HEK293 (cell line): Measurements from ENCODE around the gene GSG1L.

Experiments
- CTCF ChIA-PET: fragments of 350-600 bp; formaldehyde crosslinking; extraction: SDS; loops from one replicate; lab custom pipeline; 2021; ENCODE audit warnings: antibody characterized with exemption; lab: Yijun Ruan, JAX
- POLR2A ChIA-PET: fragments of 300-600 bp; formaldehyde crosslinking; extraction: SDS; loops from one replicate; lab custom pipeline; 2020; ENCODE audit warnings: antibody characterized with exemption, inconsistent platforms; lab: Yijun Ruan, JAX
- H3K27ac ChIP-seq: fragments of 200-500 bp; sonication (Bioruptor generic); 2 replicates; pipeline ENCODE4 v1.5.1; 2014; ENCODE audit warnings: low read depth, low read length, control low read depth, inconsistent platforms; ENCODE audit errors: extremely low read depth
- H3K36me3 ChIP-seq, 2 experiments: fragments of 200-500 bp in 1 of 2; sonication (Bioruptor generic) in 1 of 2; 1 replicate in 1 of 2; 2 replicates in 1 of 2; pipeline ENCODE4 v1.5.1; 2014 to 2017; ENCODE audit warnings: inconsistent platforms in 2 of 2, low read length in 2 of 2; ENCODE audit not compliant: control insufficient read depth in 2 of 2, insufficient read depth in 1 of 2
- H3K4me1 ChIP-seq: fragments of 200-500 bp; sonication (Bioruptor generic); 2 replicates; pipeline ENCODE4 v1.5.1; 2014; ENCODE audit warnings: mild to moderate bottlenecking, low read length, inconsistent platforms; ENCODE audit not compliant: control insufficient read depth, insufficient read depth
- H3K4me3 ChIP-seq: 2 replicates; pipeline ENCODE4 v1.5.1; 2011; ENCODE audit warnings: low read depth, mild to moderate bottlenecking, control low read depth, low read length, moderate library complexity
- H3K9me3 ChIP-seq: fragments of 200-500 bp; sonication (Bioruptor generic); 2 replicates; pipeline ENCODE4 v1.5.1; 2014; ENCODE audit warnings: low read depth, low read length, inconsistent platforms; ENCODE audit not compliant: control insufficient read depth, insufficient read depth
- KLF9 ChIP-seq: fragments of 450-650 bp; formaldehyde crosslinking; IDR thresholded peaks from 2 replicates; pipeline ENCODE4 v1.5.1; 2016; ENCODE audit warnings: missing biosample characterization, missing genetic modification characterization, low read depth
- SCRT2 ChIP-seq: fragments of 450-650 bp; formaldehyde crosslinking; IDR thresholded peaks from 2 replicates; pipeline ENCODE4 v1.5.1; 2016; ENCODE audit warnings: missing biosample characterization, missing genetic modification characterization
- SP7 ChIP-seq: fragments of 450-650 bp; formaldehyde crosslinking; IDR thresholded peaks from 2 replicates; pipeline ENCODE4 v1.5.1; 2016; ENCODE audit warnings: missing biosample characterization, missing genetic modification characterization
- TCF7L2 ChIP-seq: IDR thresholded peaks from 2 replicates; pipeline ENCODE4 v1.6.1; 2011; ENCODE audit warnings: low read depth, mild to moderate bottlenecking, inconsistent platforms, low read length, moderate library complexity, borderline replicate concordance
- YY1 ChIP-seq: fragments of 450-650 bp; formaldehyde crosslinking; IDR thresholded peaks from 2 replicates; pipeline ENCODE4 v1.5.1; 2018; ENCODE audit warnings: missing biosample characterization, missing genetic modification characterization
- ZBTB21 ChIP-seq: fragments of 450-650 bp; formaldehyde crosslinking; IDR thresholded peaks from 2 replicates; pipeline ENCODE4 v1.5.1; 2017; ENCODE audit warnings: missing biosample characterization, missing genetic modification characterization
- ZBTB48 ChIP-seq: fragments of 450-650 bp; formaldehyde crosslinking; IDR thresholded peaks from 2 replicates; pipeline ENCODE4 v1.5.1; 2016; ENCODE audit warnings: missing biosample characterization, missing genetic modification characterization
- ZIC2 ChIP-seq: fragments of 450-650 bp; formaldehyde crosslinking; IDR thresholded peaks from 2 replicates; pipeline ENCODE4 v1.5.1; 2016; ENCODE audit warnings: missing biosample characterization, missing genetic modification characterization
- ZNF121 ChIP-seq: fragments of 450-650 bp; formaldehyde crosslinking; IDR thresholded peaks from 2 replicates; pipeline ENCODE4 v1.5.1; 2016; ENCODE audit warnings: missing biosample characterization, missing genetic modification characterization
- ZNF140 ChIP-seq: fragments of 450-650 bp; formaldehyde crosslinking; IDR thresholded peaks from 2 replicates; pipeline ENCODE4 v1.5.1; 2016; ENCODE audit warnings: missing biosample characterization, missing genetic modification characterization
- ZNF184 ChIP-seq: fragments of 450-650 bp; IDR thresholded peaks from 2 replicates; pipeline ENCODE4 v1.5.1; 2018; ENCODE audit warnings: missing biosample characterization, mild to moderate bottlenecking, missing genetic modification characterization
- ZNF292 ChIP-seq: fragments of 450-650 bp; formaldehyde crosslinking; IDR thresholded peaks from 2 replicates; pipeline ENCODE4 v1.5.1; 2016; ENCODE audit warnings: low read depth, missing biosample characterization, missing genetic modification characterization, borderline replicate concordance
- ZNF335 ChIP-seq: fragments of 450-650 bp; formaldehyde crosslinking; conservative IDR thresholded peaks from 2 replicates; pipeline ENCODE4 v1.5.1; 2016; ENCODE audit warnings: missing biosample characterization, missing genetic modification characterization
- ZNF510 ChIP-seq: fragments of 450-650 bp; formaldehyde crosslinking; IDR thresholded peaks from 2 replicates; pipeline ENCODE4 v1.5.1; 2018; ENCODE audit warnings: mild to moderate bottlenecking, missing genetic modification characterization, missing biosample characterization; ENCODE audit not compliant: insufficient replicate concordance
- ZNF585B ChIP-seq: fragments of 450-650 bp; formaldehyde crosslinking; IDR thresholded peaks from 2 replicates; pipeline ENCODE4 v1.5.1; 2016; ENCODE audit warnings: missing biosample characterization, missing genetic modification characterization
- ZNF596 ChIP-seq: fragments of 450-650 bp; IDR thresholded peaks from 2 replicates; pipeline ENCODE4 v1.5.0; 2018; ENCODE audit warnings: missing biosample characterization, mild to moderate bottlenecking, missing genetic modification characterization, moderate library complexity
- ZNF626 ChIP-seq: fragments of 450-650 bp; sonication (Bioruptor Pico); formaldehyde crosslinking; IDR thresholded peaks from 2 replicates; pipeline ENCODE4 v1.5.1; 2018; ENCODE audit warnings: missing biosample characterization, missing genetic modification characterization, inconsistent platforms
- ZNF707 ChIP-seq: fragments of 450-650 bp; formaldehyde crosslinking; IDR thresholded peaks from 2 replicates; pipeline ENCODE4 v1.5.1; 2016; ENCODE audit warnings: missing biosample characterization, missing genetic modification characterization
- TF ChIP-seq, protein P1 (sequence below): fragments of 450-650 bp; formaldehyde crosslinking; IDR thresholded peaks from 2 replicates; pipeline ENCODE4 v1.5.1; 2016; ENCODE audit warnings: missing biosample characterization, missing genetic modification characterization
- TF ChIP-seq, protein P2 (sequence below): fragments of 450-650 bp; formaldehyde crosslinking; conservative IDR thresholded peaks from 2 replicates; pipeline ENCODE4 v1.5.1; 2016; ENCODE audit warnings: low read depth, missing biosample characterization, missing genetic modification characterization

GSG1L gene

GRCh38 chr16:27922433-27922832 is 141.1 kb downstream of the GSG1L start:
- Histone ChIP-seq H3K36me3 (no peaks in the 10 kb centered on the region), H3K9me3 (no peaks in the 10 kb centered on the region), H3K4me3 (no peak overlapping the region), H3K4me1 (no peaks in the 10 kb centered on the region), H3K27ac (no peak overlapping the region)
- CTCF ChIA-PET = interaction anchor here (0.6 to 1.1 kb wide), 2 partner anchors 55 to 251 kb away, joined by 3 read pairs; no protein-coding TSS in a partner anchor
- TF ChIP-seq, protein P1, sequence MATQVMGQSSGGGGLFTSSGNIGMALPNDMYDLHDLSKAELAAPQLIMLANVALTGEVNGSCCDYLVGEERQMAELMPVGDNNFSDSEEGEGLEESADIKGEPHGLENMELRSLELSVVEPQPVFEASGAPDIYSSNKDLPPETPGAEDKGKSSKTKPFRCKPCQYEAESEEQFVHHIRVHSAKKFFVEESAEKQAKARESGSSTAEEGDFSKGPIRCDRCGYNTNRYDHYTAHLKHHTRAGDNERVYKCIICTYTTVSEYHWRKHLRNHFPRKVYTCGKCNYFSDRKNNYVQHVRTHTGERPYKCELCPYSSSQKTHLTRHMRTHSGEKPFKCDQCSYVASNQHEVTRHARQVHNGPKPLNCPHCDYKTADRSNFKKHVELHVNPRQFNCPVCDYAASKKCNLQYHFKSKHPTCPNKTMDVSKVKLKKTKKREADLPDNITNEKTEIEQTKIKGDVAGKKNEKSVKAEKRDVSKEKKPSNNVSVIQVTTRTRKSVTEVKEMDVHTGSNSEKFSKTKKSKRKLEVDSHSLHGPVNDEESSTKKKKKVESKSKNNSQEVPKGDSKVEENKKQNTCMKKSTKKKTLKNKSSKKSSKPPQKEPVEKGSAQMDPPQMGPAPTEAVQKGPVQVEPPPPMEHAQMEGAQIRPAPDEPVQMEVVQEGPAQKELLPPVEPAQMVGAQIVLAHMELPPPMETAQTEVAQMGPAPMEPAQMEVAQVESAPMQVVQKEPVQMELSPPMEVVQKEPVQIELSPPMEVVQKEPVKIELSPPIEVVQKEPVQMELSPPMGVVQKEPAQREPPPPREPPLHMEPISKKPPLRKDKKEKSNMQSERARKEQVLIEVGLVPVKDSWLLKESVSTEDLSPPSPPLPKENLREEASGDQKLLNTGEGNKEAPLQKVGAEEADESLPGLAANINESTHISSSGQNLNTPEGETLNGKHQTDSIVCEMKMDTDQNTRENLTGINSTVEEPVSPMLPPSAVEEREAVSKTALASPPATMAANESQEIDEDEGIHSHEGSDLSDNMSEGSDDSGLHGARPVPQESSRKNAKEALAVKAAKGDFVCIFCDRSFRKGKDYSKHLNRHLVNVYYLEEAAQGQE = peak; percentile 94
- TF ChIP-seq, protein P2, sequence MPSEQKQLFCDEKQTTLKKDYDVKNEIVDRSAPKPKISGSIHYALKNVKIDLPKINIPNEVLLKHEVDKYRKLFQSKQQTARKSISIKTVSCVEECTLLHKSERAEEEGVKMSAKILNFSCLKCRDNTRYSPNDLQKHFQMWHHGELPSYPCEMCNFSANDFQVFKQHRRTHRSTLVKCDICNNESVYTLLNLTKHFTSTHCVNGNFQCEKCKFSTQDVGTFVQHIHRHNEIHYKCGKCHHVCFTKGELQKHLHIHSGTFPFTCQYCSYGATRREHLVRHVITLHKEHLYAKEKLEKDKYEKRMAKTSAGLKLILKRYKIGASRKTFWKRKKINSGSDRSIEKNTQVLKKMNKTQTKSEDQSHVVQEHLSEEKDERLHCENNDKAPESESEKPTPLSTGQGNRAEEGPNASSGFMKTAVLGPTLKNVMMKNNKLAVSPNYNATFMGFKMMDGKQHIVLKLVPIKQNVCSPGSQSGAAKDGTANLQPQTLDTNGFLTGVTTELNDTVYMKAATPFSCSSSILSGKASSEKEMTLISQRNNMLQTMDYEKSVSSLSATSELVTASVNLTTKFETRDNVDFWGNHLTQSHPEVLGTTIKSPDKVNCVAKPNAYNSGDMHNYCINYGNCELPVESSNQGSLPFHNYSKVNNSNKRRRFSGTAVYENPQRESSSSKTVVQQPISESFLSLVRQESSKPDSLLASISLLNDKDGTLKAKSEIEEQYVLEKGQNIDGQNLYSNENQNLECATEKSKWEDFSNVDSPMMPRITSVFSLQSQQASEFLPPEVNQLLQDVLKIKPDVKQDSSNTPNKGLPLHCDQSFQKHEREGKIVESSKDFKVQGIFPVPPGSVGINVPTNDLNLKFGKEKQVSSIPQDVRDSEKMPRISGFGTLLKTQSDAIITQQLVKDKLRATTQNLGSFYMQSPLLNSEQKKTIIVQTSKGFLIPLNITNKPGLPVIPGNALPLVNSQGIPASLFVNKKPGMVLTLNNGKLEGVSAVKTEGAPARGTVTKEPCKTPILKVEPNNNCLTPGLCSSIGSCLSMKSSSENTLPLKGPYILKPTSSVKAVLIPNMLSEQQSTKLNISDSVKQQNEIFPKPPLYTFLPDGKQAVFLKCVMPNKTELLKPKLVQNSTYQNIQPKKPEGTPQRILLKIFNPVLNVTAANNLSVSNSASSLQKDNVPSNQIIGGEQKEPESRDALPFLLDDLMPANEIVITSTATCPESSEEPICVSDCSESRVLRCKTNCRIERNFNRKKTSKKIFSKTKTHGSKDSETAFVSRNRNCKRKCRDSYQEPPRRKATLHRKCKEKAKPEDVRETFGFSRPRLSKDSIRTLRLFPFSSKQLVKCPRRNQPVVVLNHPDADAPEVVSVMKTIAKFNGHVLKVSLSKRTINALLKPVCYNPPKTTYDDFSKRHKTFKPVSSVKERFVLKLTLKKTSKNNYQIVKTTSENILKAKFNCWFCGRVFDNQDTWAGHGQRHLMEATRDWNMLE (tag by site-specific recombination) = no peak
- POLR2A ChIA-PET = no interaction called here

GRCh38 chr16:27921134-27921533 is 142.4 kb downstream of the GSG1L start:
- CTCF ChIA-PET = interaction anchor here (0.9 kb wide), 1 partner anchor 63 kb away, joined by 3 read pairs; no protein-coding TSS in a partner anchor
- H3K27ac ChIP-seq = no peak overlapping the region
- H3K4me1 ChIP-seq = no peaks in the 10 kb centered on the region
- H3K36me3 ChIP-seq = no peaks in the 10 kb centered on the region
- no peak overlapping the region for H3K4me3 ChIP-seq
- POLR2A ChIA-PET = no interaction called here
- H3K9me3 ChIP-seq = no peaks in the 10 kb centered on the region
- no peak for TF ChIP-seq ZNF292 (tag by site-specific recombination)
- TF ChIP-seq, protein P1 = peak; percentile 88

DNA sequence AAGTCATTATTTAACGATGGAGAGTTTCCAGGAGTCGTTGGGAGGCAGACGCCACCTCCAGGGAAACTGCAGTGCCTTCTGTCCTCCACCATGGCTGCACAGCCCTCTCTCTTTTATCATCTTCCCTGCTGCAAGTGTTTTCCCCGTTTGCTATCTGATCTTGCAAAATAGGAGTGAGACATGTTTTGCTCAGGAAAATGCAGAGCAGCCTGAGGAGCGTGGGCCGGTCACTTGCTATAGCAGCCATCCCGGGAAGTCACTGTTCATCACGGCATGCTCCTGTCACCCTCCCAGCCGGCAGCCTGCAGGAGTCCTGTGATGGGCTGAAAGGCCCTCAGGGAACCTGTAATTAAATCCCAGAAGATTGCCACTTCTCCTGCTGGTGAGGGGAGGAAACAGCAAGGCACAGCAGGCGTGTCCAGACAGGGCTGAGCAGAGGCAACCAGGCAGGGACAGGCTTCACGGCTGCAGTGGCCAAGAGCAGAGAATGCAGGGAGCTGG is 143.1 kb downstream of the GSG1L start:
- no peak overlapping the region for H3K27ac ChIP-seq
- ChIA-PET POLR2A (no interaction called here), CTCF (interaction anchor here (0.9 kb wide), 1 partner anchor 62 kb away, joined by 3 read pairs; no protein-coding TSS in a partner anchor)
- no peaks in the 10 kb centered on the region for H3K4me1 ChIP-seq
- H3K9me3 ChIP-seq = no peaks in the 10 kb centered on the region
- no peak overlapping the region for H3K4me3 ChIP-seq
- no peaks in the 10 kb centered on the region for H3K36me3 ChIP-seq
- TF ChIP-seq KLF9 (tag by site-specific recombination) (no peak), ZBTB21 (no peak), ZNF585B (tag by site-specific recombination) (no peak), ZNF510 (tag by site-specific recombination) (no peak), ZNF121 (no peak), ZNF596 (tag by site-specific recombination) (no peak), ZNF184 (tag by site-specific recombination) (no peak), ZNF140 (tag by site-specific recombination) (no peak), ZNF707 (tag by site-specific recombination) (no peak), ZIC2 (tag by site-specific recombination) (peak; percentile 100), TCF7L2 (no peak), ZNF626 (no peak), SP7 (tag by site-specific recombination) (peak; percentile 98), ZBTB48 (tag by site-specific recombination) (peak; percentile 74), SCRT2 (no peak), YY1 (tag by site-specific recombination) (no peak), ZNF335 (tag by site-specific recombination) (peak; percentile 62; the same call in 1 of the 2 replicates)
